Stimulated activated CD8-positive, alpha-beta memory T cell treated with anti-CD3 and anti-CD28 coated beads, Interleukin-12 subunit alpha, Interleukin-12 subunit beta, amount 100 ng/mL, for 1 hour (primary cell): ENCODE data around the gene CFAP77.
"Not testable (repeated sequence)": the region's sequence is repeated elsewhere in the genome, so short reads cannot be mapped to it uniquely, and the experiment has no call there.

ENCODE experiments used
- DNase-seq: peaks from one replicate; pipeline ENCODE4 v3.0.0-alpha.2; 2020; ENCODE audit warnings: low read depth

Gene CFAP77

GRCh38 chr9:132409828-132410528 is at the start of gene CFAP77:
Gene CFAP77, plus strand, starts transcription at chr9:132410211. Its CDS starts 61 bp downstream, at chr9:132410272.
- DNase-seq = no peak

GRCh38 chr9:132364068-132364467 is 45.9 kb upstream of the CFAP77 start:
- DNase-seq = no peak

GRCh38 chr9:132365986-132366385 is 44.0 kb upstream of the CFAP77 start:
- DNase-seq = no peak

GRCh38 chr9:132366481-132366880 is 43.5 kb upstream of the CFAP77 start:
- DNase-seq = no peak

- no peak for DNase-seq
These were observed 42.2 kb upstream of the CFAP77 start for GRCh38 chr9:132367613-132368313.

GRCh38 chr9:132369421-132369820 is 40.6 kb upstream of the CFAP77 start:
- DNase-seq = no peak

GRCh38 chr9:132370592-132370991 is 39.4 kb upstream of the CFAP77 start:
- DNase-seq = no peak

GRCh38 chr9:132372177-132373095 is 37.6 kb upstream of the CFAP77 start:
- DNase-seq = no peak

- DNase-seq = not testable (repeated sequence)
These were observed 32.2 kb upstream of the CFAP77 start for GRCh38 chr9:132377769-132378168.

GRCh38 chr9:132378416-132378815 is 31.6 kb upstream of the CFAP77 start:
- DNase-seq = not testable (repeated sequence)

GRCh38 chr9:132381966-132382541 is 28.0 kb upstream of the CFAP77 start:
- no peak for DNase-seq

- DNase-seq = no peak
These were observed 26.5 kb upstream of the CFAP77 start for GRCh38 chr9:132383462-132383883.

GRCh38 chr9:132384376-132384775 is 25.6 kb upstream of the CFAP77 start:
- DNase-seq = no peak

- DNase-seq = no peak
These were observed 22.9 kb upstream of the CFAP77 start for GRCh38 chr9:132387133-132387532.

GRCh38 chr9:132390966-132391365 is 19.0 kb upstream of the CFAP77 start:
- DNase-seq = no peak

GRCh38 chr9:132391449-132391848 is 18.6 kb upstream of the CFAP77 start:
- DNase-seq = no peak

GRCh38 chr9:132395560-132395959 is 14.5 kb upstream of the CFAP77 start:
- DNase-seq = no peak

GRCh38 chr9:132401824-132402223 is 8.2 kb upstream of the CFAP77 start:
- DNase-seq = no peak

- no peak for DNase-seq
These were observed 5.7 kb upstream of the CFAP77 start for GRCh38 chr9:132404228-132404881.

- DNase-seq = peak; percentile 90
These were observed 3.4 kb upstream of the CFAP77 start, which contains the start of gene TTF1 for GRCh38 chr9:132406554-132407122. Gene TTF1, minus strand, starts transcription at chr9:132406840. Its CDS starts 4,019 bp downstream, at chr9:132402821.

- no peak for DNase-seq
These were observed 2.8 kb upstream of the CFAP77 start for GRCh38 chr9:132407196-132407595.
